A549 treated with DMSO at 1 μM for 4 hours (cell line): ENCODE measurements around the gene C17orf58. TPM values are rescaled to one million over a fixed set of nuclear protein-coding genes. Genes with fewer than 3 reads are reported as not detected.

ENCODE experiments used
- total RNA-seq: library from RNA; stranded (reverse); fragments of 200-300 nt; extraction: Qiagen RNA extraction; gene quantifications from 5 replicates; pipeline ENCODE4 v1.2.3, GENCODE V29; 2022; ENCODE audit warnings: low read depth

C17orf58 gene
- total RNA-seq: 17.6 to 20.0 TPM (median 18.1 TPM) in 5 replicates

DNA sequence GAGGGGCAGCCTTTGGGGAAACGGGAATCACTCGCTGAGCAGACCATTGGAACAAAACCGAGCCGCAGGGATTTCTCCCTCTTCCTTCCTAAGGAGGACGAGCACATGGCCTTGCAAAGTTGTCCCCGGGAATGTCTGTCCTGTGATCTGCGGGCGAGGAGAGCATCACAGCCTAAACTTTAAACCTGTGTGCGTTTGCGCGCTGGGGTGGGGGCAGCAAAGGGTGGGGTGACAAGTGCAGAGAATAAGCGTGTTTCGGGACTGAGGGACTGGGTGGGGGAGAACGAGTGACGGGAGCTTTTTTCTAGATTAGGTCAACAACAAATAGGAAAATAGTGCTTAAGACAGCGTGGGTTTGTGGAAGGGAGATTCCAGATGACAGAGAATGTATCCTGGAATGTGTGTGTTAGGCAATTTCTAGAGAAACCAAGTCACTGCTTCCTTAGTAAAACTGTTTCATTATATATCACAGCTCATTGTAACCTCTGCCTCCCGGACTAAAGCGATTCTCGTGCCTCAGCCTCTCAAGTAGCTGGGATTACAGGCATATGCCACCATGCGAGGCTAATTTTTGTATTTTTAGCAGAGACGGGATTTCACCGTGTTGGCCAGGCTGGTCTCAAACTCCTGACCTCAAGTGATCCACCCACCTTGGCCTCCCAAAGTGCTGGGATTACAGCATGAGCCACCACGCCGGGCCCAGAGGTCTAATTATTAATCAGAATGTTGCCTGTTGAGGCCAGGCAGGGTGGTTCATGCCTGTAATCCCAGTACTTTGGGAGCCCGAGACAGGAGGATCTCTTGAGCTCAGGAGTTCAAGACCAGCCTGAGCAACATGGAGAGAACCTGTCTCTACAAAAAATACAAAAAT, at the start of gene C17orf58:
Gene C17orf58, minus strand, starts transcription at position 169 of the 871 bp plus-strand sequence. CDS start 271 bp downstream, outside the sequence.

DNA sequence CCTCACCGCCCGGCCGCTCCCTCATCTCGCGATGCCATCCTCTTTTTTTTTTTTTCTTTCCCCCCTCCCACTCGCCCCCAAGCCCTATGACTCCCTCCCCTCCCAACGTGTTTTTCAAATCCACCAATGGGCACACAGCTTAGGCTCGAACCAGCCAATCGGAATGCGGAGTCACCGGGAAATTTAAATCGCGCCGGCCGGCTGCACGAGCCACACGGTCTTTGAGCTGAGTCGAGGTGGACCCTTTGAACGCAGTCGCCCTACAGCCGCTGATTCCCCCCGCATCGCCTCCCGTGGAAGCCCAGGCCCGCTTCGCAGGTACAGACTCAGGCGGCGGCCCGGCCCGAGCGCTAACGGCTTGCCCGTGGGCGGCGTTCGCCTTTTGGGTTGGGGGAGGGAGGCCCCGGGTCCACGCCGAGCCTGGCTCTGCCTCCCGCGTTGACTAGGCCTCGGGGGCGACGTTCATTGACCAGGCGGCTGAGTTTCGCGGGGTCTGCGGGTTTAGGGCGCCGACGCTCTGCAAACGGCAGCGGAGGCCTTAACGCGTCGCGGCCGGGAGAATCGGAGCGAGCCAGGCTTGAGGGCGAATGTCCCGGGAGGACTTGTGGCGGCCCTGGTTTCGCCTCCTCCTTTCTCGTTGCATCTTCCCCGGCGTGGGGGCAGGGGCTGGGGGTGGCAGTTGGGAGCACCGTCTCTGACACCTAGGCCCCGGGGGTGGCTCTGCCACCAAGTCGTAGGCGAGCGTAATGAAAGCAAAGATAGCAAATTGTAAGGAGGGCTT, 39.4 kb upstream of the C17orf58 start, which contains the start of gene KPNA2:
Gene KPNA2, plus strand, starts transcription at position 213 of the 781 bp plus-strand sequence. CDS start 1,398 bp downstream, outside the sequence.

Other genes with a start within 250 kb of the C17orf58 start
- 33.0 to 42.8 TPM (median 40.7 TPM) in 5 replicates for gene BPTF, start 171.0 kb downstream of the C17orf58 start, total RNA-seq
- 502 to 532 TPM (median 519 TPM) in 5 replicates for gene KPNA2, start 39.3 kb upstream of the C17orf58 start, total RNA-seq